HG02759 (cell line): Measurements from ENCODE around the gene AGRN.
"Not testable (repeated sequence)": the region's sequence is repeated elsewhere in the genome, so short reads cannot be mapped to it uniquely, and the experiment has no call there.

Source experiments
- ATAC-seq: cut with Tn5 transposase; IDR thresholded peaks from one replicate; pipeline ENCODE4 v1.9.1; 2021; ENCODE audit warnings: mild to moderate bottlenecking, moderate library complexity; ENCODE audit not compliant: unreplicated experiment

The AGRN gene

GRCh38 chr1:981491-981954 lies 38.4 kb upstream of the AGRN start:
- ATAC-seq, result no peak

GRCh38 chr1:981955-982558 lies 37.9 kb upstream of the AGRN start, which contains the start of gene PERM1:
Gene PERM1, minus strand, starts transcription at chr1:982093. Its CDS starts 1,064 bp downstream, at chr1:981029.
- no peak for ATAC-seq

- ATAC-seq, result no peak
These were observed 37.0 kb upstream of the AGRN start for GRCh38 chr1:982765-983436.

GRCh38 chr1:983798-984475 lies 36.0 kb upstream of the AGRN start:
- ATAC-seq, result no peak

- no peak for ATAC-seq
These were observed 35.5 kb upstream of the AGRN start for GRCh38 chr1:984476-984814.

GRCh38 chr1:985126-985525 lies 34.8 kb upstream of the AGRN start:
- ATAC-seq, result no peak

- not testable (repeated sequence) for ATAC-seq
These were observed 31.9 kb upstream of the AGRN start for GRCh38 chr1:988061-988460.

GRCh38 chr1:991275-991674 lies 28.6 kb upstream of the AGRN start:
- ATAC-seq, result not testable (repeated sequence)

- ATAC-seq, result no peak
These were observed 28.0 kb upstream of the AGRN start for GRCh38 chr1:991895-992294.

- ATAC-seq, result no peak
These were observed 27.6 kb upstream of the AGRN start for GRCh38 chr1:992362-992761.

GRCh38 chr1:993379-993995 lies 26.4 kb upstream of the AGRN start:
- ATAC-seq, result no peak

GRCh38 chr1:994546-994945 lies 25.4 kb upstream of the AGRN start:
- ATAC-seq, result not testable (repeated sequence)

GRCh38 chr1:995665-996633 lies 24.0 kb upstream of the AGRN start:
- ATAC-seq, result no peak

- ATAC-seq, result no peak
These were observed 22.8 kb upstream of the AGRN start for GRCh38 chr1:996851-997712.

- ATAC-seq, result no peak
These were observed 22.3 kb upstream of the AGRN start for GRCh38 chr1:997713-997992.

- no peak for ATAC-seq
These were observed 21.8 kb upstream of the AGRN start for GRCh38 chr1:997993-998744.

GRCh38 chr1:998745-998994 lies 21.2 kb upstream of the AGRN start:
- no peak for ATAC-seq

- ATAC-seq, result no peak
These were observed 20.8 kb upstream of the AGRN start for GRCh38 chr1:998995-999724.
